GM18526 (cell line): ENCODE measurements around the gene ETV7.

Source experiments
- POLR2A ChIP-seq: IDR thresholded peaks from 3 replicates; pipeline ENCODE4 v1.6.1; 2011; ENCODE audit not compliant: insufficient read length; ENCODE audit errors: extremely low read depth

Gene ETV7

GRCh38 chr6:36336779-36337241, 50.7 kb downstream of the ETV7 start, which contains the start of gene BNIP5:
BNIP5 (minus strand) TSS chr6:36336888; CDS start chr6:36330690, 6,198 bp downstream.
- no peak for TF ChIP-seq POLR2A

GRCh38 chr6:36336208-36336710, 51.2 kb downstream of the ETV7 start:
- no peak for TF ChIP-seq POLR2A

GRCh38 chr6:36335465-36336207, 51.8 kb downstream of the ETV7 start:
- TF ChIP-seq POLR2A = no peak

- TF ChIP-seq POLR2A = no peak
Measured at GRCh38 chr6:36334832-36335459, 52.5 kb downstream of the ETV7 start.

- no peak for TF ChIP-seq POLR2A
Measured at GRCh38 chr6:36333931-36334725, 53.3 kb downstream of the ETV7 start.

GRCh38 chr6:36333171-36333895, 54.1 kb downstream of the ETV7 start:
- no peak for TF ChIP-seq POLR2A

GRCh38 chr6:36331381-36331780, 56.1 kb downstream of the ETV7 start:
- TF ChIP-seq POLR2A = no peak

GRCh38 chr6:36330366-36330765, 57.1 kb downstream of the ETV7 start:
- TF ChIP-seq POLR2A = no peak

- no peak for TF ChIP-seq POLR2A
Measured at GRCh38 chr6:36329798-36330291, 57.6 kb downstream of the ETV7 start.

GRCh38 chr6:36328600-36328999, 58.9 kb downstream of the ETV7 start:
- TF ChIP-seq POLR2A = no peak

GRCh38 chr6:36327919-36328236, 59.6 kb downstream of the ETV7 start:
- no peak for TF ChIP-seq POLR2A

- no peak for TF ChIP-seq POLR2A
Measured at GRCh38 chr6:36327226-36327918, 60.1 kb downstream of the ETV7 start.

GRCh38 chr6:36326356-36326995, 61.0 kb downstream of the ETV7 start:
- no peak for TF ChIP-seq POLR2A

GRCh38 chr6:36324715-36325114, 62.8 kb downstream of the ETV7 start:
- no peak for TF ChIP-seq POLR2A
